ENCODE data around the gene SPPL3. TPM values are rescaled to one million over a fixed set of nuclear protein-coding genes. Genes with fewer than 3 reads are reported as not detected.
A peak's percentile ranks its signal among the peaks of the same experiment; 100 is the strongest.

The SPPL3 gene
- total and polyA plus RNA-seq, 8 donors: 7.0 to 25.7 (median 13.8) TPM

DNA sequence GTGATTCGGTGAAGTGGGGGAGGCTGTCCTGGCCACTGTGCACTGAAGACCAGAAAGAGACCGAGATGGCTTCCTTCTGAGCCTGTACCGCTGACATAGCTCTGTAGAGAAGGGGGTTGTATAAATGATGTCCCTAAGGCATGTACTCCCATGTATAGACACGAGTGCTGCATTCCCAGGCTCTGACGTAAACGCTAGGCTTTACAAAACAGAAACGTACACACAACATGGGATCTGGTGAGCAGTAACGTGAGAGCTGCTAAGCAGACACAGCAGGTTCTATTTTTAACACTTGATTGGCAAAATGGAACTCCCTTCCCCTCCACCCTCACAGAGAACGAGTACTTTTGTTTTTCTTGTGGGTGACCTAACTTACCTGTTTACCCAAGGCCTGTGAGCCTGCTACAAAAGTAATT lies 142.6 kb downstream of the SPPL3 start:
- WGBS, 2 donors: 76 to 79% methylated on average over 9 of the region's 9 CpGs
- TF ChIP-seq, protein P1, sequence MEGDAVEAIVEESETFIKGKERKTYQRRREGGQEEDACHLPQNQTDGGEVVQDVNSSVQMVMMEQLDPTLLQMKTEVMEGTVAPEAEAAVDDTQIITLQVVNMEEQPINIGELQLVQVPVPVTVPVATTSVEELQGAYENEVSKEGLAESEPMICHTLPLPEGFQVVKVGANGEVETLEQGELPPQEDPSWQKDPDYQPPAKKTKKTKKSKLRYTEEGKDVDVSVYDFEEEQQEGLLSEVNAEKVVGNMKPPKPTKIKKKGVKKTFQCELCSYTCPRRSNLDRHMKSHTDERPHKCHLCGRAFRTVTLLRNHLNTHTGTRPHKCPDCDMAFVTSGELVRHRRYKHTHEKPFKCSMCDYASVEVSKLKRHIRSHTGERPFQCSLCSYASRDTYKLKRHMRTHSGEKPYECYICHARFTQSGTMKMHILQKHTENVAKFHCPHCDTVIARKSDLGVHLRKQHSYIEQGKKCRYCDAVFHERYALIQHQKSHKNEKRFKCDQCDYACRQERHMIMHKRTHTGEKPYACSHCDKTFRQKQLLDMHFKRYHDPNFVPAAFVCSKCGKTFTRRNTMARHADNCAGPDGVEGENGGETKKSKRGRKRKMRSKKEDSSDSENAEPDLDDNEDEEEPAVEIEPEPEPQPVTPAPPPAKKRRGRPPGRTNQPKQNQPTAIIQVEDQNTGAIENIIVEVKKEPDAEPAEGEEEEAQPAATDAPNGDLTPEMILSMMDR (IDR thresholded peaks at IDR 0.05): no peak
- FAIRE-seq: no peak

DNA sequence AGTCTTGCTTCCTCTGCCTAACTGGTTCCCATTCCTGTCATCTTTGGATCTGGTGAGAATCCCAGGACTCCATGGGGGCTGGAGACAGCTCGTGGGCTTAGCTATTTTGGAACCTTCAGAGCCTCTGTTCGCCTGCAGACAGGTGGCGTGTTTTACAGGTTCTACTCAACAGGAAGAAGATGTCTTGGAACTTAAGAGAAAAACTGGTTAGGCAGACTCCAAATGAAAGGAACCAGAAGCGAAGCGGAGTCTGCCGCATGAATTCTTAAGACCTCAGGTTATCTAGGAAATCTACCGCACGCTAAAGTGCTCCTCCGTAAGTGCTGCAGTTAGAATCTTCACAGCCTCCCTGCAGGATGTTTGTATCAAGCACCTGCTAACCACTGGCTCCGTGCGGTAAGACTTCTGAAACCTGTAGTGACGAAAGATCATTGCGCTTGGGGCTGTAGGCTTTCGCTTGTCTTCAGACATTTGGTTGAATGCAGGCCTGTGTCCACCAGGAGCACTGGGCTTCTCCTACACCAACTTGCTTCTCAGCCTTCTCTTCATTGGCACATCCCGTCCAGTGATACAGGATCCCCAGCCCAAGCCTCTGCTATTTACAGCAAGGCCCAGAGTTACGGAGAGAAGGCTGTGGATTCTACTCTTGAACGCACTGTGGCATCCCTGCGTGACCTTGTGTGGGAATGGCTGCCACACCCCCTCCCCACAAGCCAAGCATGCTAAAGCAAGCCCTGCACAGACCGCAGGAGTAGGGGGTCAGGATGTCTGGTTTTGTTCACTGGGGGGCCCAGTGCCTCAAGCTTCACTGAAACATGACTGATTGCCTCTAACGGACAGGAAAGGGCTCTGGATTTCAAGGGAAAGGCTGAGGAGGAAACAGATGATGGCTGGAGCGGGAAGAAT lies 143.6 kb downstream of the SPPL3 start:
- H3K4me3 ChIP-seq: no peak overlapping the region
- no peak for ATAC-seq
- no peaks in the 10 kb centered on the region for H3K4me1 ChIP-seq
- no peak for DNase-seq
- TF ChIP-seq, protein P1 (IDR thresholded peaks at IDR 0.05): no peak
- no peak overlapping the region for H3K27ac ChIP-seq
- peaks cover 0 to 8% (median 4%) of the 10 kb centered on the region in 3 donors for H3K36me3 ChIP-seq
- WGBS, 2 donors: 90 to 93% methylated on average over 21 of the region's 21 CpGs
- no peak for FAIRE-seq
- intact Hi-C loops (cut with DNase I): no loop called here
- H3K9me3 ChIP-seq: no peaks in the 10 kb centered on the region
- H3K27me3 ChIP-seq: no peaks in the 10 kb centered on the region

More for the DNA sequence above, 142.6 kb downstream of the SPPL3 start:
- intact Hi-C loops (cut with DNase I): no loop called here
- H3K4me1 ChIP-seq: no peaks in the 10 kb centered on the region
- no peaks in the 10 kb centered on the region for H3K27me3 ChIP-seq
- no peaks in the 10 kb centered on the region for H3K9me3 ChIP-seq
- H3K27ac ChIP-seq: no peak overlapping the region
- ATAC-seq (peak in 2 of 4 donors; percentile 33 to 49), DNase-seq (no peak)
- peaks cover 0 to 13% (median 4%) of the 10 kb centered on the region in 3 donors for H3K36me3 ChIP-seq
- H3K4me3 ChIP-seq: no peak overlapping the region

DNA sequence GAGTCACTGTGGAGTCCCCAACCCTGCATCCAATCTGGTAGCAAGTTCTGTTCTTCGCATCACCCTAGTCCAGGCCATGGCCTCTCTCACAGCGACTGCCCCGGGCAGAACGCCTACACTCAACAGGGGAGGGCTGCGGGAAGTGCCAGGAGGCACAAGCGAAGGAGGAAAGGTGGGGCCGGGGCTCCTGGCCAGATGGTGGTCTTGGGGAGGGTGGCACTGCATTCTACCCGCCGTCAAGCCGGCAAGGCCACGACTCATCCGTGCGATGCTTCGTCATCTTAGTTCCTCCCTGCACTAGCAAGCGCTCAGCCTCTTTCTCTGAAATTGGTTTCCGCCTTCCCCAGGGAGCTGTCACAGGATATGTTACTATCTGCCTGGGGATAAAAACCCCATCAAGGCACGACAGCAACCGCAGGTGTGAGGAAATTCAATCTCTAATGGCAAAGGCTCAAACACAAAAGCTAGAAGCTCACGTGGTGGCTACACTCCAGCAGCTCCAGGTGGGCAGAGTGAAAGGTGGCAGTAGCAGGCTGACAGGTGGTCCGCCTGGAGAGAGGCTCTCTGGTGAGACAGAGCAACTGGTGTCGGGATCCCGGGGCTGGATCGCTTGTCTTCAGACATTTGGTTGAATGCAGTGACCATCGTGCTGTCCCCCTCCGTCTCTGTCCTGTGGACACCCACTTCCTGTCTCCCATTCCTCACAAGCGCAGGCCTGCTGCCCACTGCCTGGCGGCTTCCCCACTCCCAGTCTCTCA lies 144.4 kb downstream of the SPPL3 start:
- H3K27ac ChIP-seq: no peak overlapping the region
- no peaks in the 10 kb centered on the region for H3K4me1 ChIP-seq
- 88% methylated on average over 27 of the region's 27 CpGs for WGBS, 2 donors
- H3K4me3 ChIP-seq: no peak overlapping the region
- peaks cover 0 to 8% (median 4%) of the 10 kb centered on the region in 3 donors for H3K36me3 ChIP-seq
- intact Hi-C loops (cut with DNase I): no loop called here
- DNase-seq: no peak
- TF ChIP-seq, protein P1 (IDR thresholded peaks at IDR 0.05): no peak
- ATAC-seq: no peak
- no peak for FAIRE-seq
- no peaks in the 10 kb centered on the region for H3K27me3 ChIP-seq
- no peaks in the 10 kb centered on the region for H3K9me3 ChIP-seq

DNA sequence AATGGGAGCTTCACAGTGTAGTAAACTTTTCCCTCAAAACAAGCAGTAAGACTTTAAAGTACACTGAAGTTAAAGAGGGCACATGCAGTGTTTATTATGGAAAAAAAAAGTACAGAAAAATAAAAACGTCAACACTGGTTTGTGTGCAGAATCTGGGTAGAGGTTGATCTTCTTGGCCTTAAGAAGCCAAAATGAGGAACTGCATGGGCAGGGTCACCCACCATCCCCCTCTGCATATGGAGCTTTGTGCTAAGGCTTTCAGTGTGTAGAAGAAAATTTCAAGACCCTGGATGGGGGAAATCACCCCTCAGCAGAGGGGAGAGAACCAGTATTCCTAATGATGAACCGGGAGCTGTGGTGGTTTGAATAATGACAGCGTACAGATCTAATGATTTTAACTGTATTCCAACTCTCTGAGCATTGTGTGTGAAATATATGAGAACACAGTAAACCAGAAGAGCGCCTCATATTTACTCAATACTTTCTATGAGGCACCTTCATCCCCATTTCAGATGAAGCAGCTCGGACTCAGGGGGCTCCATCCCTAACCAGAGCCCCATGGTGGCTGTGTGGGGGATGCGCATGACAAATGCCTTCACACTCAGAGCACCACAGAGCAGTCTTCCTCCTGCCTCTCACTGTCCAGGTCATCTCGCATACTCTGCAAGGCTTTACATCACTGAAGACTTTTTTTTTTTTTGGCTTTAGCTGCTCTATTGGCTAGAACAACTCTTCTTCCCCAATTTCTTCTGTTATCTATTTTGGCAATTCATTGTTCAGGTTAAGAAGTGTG lies 145.2 kb downstream of the SPPL3 start:
- Histone ChIP-seq H3K36me3 (peaks cover 0 to 6% (median 4%) of the 10 kb centered on the region in 3 donors), H3K27ac (no peak overlapping the region), H3K27me3 (no peaks in the 10 kb centered on the region), H3K4me1 (no peaks in the 10 kb centered on the region), H3K9me3 (no peaks in the 10 kb centered on the region), H3K4me3 (no peak overlapping the region)
- FAIRE-seq (no peak), ATAC-seq (no peak), DNase-seq (no peak)
- WGBS, 2 donors: 88 to 91% methylated on average over 7 of the region's 7 CpGs
- intact Hi-C loops (cut with DNase I): no loop called here
- TF ChIP-seq, protein P1 (IDR thresholded peaks at IDR 0.05): no peak

Data from pancreas (tissue), 10 donors.